ENCODE data around the gene KCNK13.
"Not testable (repeated sequence)": the region's sequence is repeated elsewhere in the genome, so short reads cannot be mapped to it uniquely, and the experiment has no call there.

Gene KCNK13

GRCh38 chr14:90062127-90062794 lies 467 bp downstream of the KCNK13 start:
- peak in 2 of 5 experiments; percentile 8 to 23 for DNase-seq

GRCh38 chr14:90062822-90063539 lies 1.2 kb downstream of the KCNK13 start:
- DNase-seq: no peak

GRCh38 chr14:90072350-90072749 lies 10.6 kb downstream of the KCNK13 start:
- DNase-seq: no peak

- no peak for DNase-seq
These were observed 17.8 kb downstream of the KCNK13 start for GRCh38 chr14:90079576-90079975.

- DNase-seq: no peak
These were observed 25.6 kb downstream of the KCNK13 start for GRCh38 chr14:90087433-90087832.

GRCh38 chr14:90088176-90088575 lies 26.4 kb downstream of the KCNK13 start:
- no peak for DNase-seq

- not testable (repeated sequence) for DNase-seq
These were observed 27.7 kb downstream of the KCNK13 start for GRCh38 chr14:90089486-90089885.

- no peak for DNase-seq
These were observed 29.6 kb downstream of the KCNK13 start for GRCh38 chr14:90091393-90091792.

- peak in 1 of 5 experiments; percentile 65 for DNase-seq
These were observed 32.3 kb downstream of the KCNK13 start for GRCh38 chr14:90093942-90094595.

GRCh38 chr14:90095096-90095495 lies 33.3 kb downstream of the KCNK13 start:
- no peak for DNase-seq

- no peak for DNase-seq
These were observed 34.8 kb downstream of the KCNK13 start for GRCh38 chr14:90096566-90096965.

- DNase-seq: no peak
These were observed 42.0 kb downstream of the KCNK13 start for GRCh38 chr14:90103808-90104207.

- no peak for DNase-seq
These were observed 44.0 kb downstream of the KCNK13 start for GRCh38 chr14:90105756-90106155.

GRCh38 chr14:90107789-90108188 lies 46.0 kb downstream of the KCNK13 start:
- DNase-seq: peak in 1 of 5 experiments; percentile 7

GRCh38 chr14:90109858-90110257 lies 48.1 kb downstream of the KCNK13 start:
- peak in 1 of 5 experiments; percentile 2 for DNase-seq

- DNase-seq: no peak
These were observed 50.2 kb downstream of the KCNK13 start for GRCh38 chr14:90111895-90112534.

- no peak for DNase-seq
These were observed 52.8 kb downstream of the KCNK13 start for GRCh38 chr14:90114554-90114953.

GRCh38 chr14:90115780-90116179 lies 54.0 kb downstream of the KCNK13 start:
- no peak for DNase-seq

- no peak for DNase-seq
These were observed 54.6 kb downstream of the KCNK13 start for GRCh38 chr14:90116444-90116843.

- no peak for DNase-seq
These were observed 56.2 kb downstream of the KCNK13 start for GRCh38 chr14:90118027-90118426.

- no peak for DNase-seq
These were observed 64.5 kb downstream of the KCNK13 start for GRCh38 chr14:90126260-90126659.

- no peak for DNase-seq
These were observed 71.2 kb downstream of the KCNK13 start for GRCh38 chr14:90132821-90133570.

GRCh38 chr14:90136904-90137303 lies 75.1 kb downstream of the KCNK13 start:
- DNase-seq: no peak

All from T-helper 2 cell (primary cell).